Osteocyte (in vitro differentiated cells): Measurements from ENCODE around the gene SRPRA. TPM values are rescaled to one million over a fixed set of nuclear protein-coding genes. Genes with fewer than 3 reads are reported as not detected.

Source experiments
- DNase-seq: peaks from one replicate; pipeline ENCODE4 v3.0.0; 2021; ENCODE audit warnings: mixed read lengths; ENCODE audit not compliant: unreplicated experiment; ENCODE audit errors: extremely low spot score
- H3K27ac Mint-ChIP-seq: one replicate; pipeline ENCODE4 v1.8.0; 2021; ENCODE audit warnings: mild to moderate bottlenecking, mixed read lengths; ENCODE audit not compliant: unreplicated experiment
- H3K27me3 Mint-ChIP-seq: one replicate; pipeline ENCODE4 v1.8.0; 2021; ENCODE audit warnings: mixed read lengths; ENCODE audit not compliant: unreplicated experiment
- H3K36me3 Mint-ChIP-seq: one replicate; pipeline ENCODE4 v1.8.0; 2021; ENCODE audit warnings: mixed read lengths; ENCODE audit not compliant: unreplicated experiment
- H3K4me1 Mint-ChIP-seq: one replicate; pipeline ENCODE4 v1.8.0; 2021; ENCODE audit warnings: mixed read lengths; ENCODE audit not compliant: unreplicated experiment
- H3K4me3 Mint-ChIP-seq: one replicate; pipeline ENCODE4 v1.8.0; 2021; ENCODE audit warnings: mild to moderate bottlenecking, moderate library complexity, mixed read lengths; ENCODE audit not compliant: unreplicated experiment
- H3K9me3 Mint-ChIP-seq: one replicate; pipeline ENCODE4 v1.8.0; 2021; ENCODE audit warnings: mixed read lengths; ENCODE audit not compliant: unreplicated experiment
- total RNA-seq: library from RNA; stranded (reverse); gene quantifications from 2 replicates; pipeline ENCODE4 v1.2.1, GENCODE V29; 2021
- TF ChIP-seq, protein P1 (sequence below): fragments of 200-600 bp; sonication (generic); IDR thresholded peaks from 2 replicates; pipeline ENCODE4 v1.5.0; 2021; ENCODE audit warnings: antibody characterized with exemption, mild to moderate bottlenecking, moderate library complexity

The SRPRA gene
- total RNA-seq, 1 donor from 2014 or later: 106 TPM

GRCh38 chr11:126282736-126283591 lies 14.3 kb upstream of the SRPRA start, which contains the start of gene TIRAP:
Gene TIRAP, plus strand, starts transcription at chr11:126283093. Its CDS starts 7,802 bp downstream, at chr11:126290895.
- peaks cover 30% of the 10 kb centered on the region for H3K4me1 Mint-ChIP-seq
- H3K27ac Mint-ChIP-seq: peak within 1 kb of the TSS; percentile 96
- peak; percentile 86 for DNase-seq
- no peaks in the 10 kb centered on the region for H3K9me3 Mint-ChIP-seq
- peaks cover 3% of the 10 kb centered on the region for H3K36me3 Mint-ChIP-seq
- TF ChIP-seq, protein P1, sequence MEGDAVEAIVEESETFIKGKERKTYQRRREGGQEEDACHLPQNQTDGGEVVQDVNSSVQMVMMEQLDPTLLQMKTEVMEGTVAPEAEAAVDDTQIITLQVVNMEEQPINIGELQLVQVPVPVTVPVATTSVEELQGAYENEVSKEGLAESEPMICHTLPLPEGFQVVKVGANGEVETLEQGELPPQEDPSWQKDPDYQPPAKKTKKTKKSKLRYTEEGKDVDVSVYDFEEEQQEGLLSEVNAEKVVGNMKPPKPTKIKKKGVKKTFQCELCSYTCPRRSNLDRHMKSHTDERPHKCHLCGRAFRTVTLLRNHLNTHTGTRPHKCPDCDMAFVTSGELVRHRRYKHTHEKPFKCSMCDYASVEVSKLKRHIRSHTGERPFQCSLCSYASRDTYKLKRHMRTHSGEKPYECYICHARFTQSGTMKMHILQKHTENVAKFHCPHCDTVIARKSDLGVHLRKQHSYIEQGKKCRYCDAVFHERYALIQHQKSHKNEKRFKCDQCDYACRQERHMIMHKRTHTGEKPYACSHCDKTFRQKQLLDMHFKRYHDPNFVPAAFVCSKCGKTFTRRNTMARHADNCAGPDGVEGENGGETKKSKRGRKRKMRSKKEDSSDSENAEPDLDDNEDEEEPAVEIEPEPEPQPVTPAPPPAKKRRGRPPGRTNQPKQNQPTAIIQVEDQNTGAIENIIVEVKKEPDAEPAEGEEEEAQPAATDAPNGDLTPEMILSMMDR: peak; percentile 18
- peak within 1 kb of the TSS; percentile 95 for H3K4me3 Mint-ChIP-seq
- H3K27me3 Mint-ChIP-seq: no peaks in the 10 kb centered on the region

- Mint-ChIP-seq H3K4me1 (peaks cover 30% of the 10 kb centered on the region), H3K36me3 (peaks cover 6% of the 10 kb centered on the region), H3K4me3 (peak overlapping the region; percentile 83), H3K27ac (peak overlapping the region; percentile 92), H3K9me3 (no peaks in the 10 kb centered on the region), H3K27me3 (no peaks in the 10 kb centered on the region)
- TF ChIP-seq, protein P1: no peak
- no peak for DNase-seq
Measured at GRCh38 chr11:126282361-126282735, 13.7 kb upstream of the SRPRA start.

- Mint-ChIP-seq H3K36me3 (peaks cover 6% of the 10 kb centered on the region), H3K27me3 (no peaks in the 10 kb centered on the region), H3K4me3 (peak overlapping the region; percentile 83), H3K4me1 (peaks cover 30% of the 10 kb centered on the region), H3K9me3 (no peaks in the 10 kb centered on the region), H3K27ac (peak overlapping the region; percentile 92)
- TF ChIP-seq, protein P1: no peak
- DNase-seq: no peak
Measured at GRCh38 chr11:126281666-126282175, 13.0 kb upstream of the SRPRA start.

DNA sequence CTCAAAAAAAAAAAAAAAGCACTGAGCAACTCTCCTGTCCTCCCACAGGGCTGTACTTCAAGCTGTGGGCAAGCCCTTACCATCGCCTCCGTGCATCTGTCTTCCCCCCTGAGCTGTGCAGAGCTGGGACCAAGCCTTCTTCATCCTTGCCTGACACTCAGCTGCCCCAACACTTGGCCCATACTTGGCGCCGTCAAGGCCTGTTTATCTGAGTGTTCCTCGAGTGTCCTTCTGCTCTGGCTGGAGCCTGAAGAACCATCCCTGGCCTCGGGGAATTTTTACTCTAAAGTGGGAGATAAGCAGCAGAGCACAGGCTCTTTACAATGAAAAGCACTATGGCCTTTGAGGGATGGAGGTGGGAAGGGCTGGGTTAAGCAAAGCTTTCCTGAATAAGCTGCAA lies 12.6 kb upstream of the SRPRA start:
- Mint-ChIP-seq H3K9me3 (no peaks in the 10 kb centered on the region), H3K27ac (peak overlapping the region; percentile 50), H3K36me3 (peaks cover 6% of the 10 kb centered on the region), H3K4me3 (peak overlapping the region; percentile 11), H3K27me3 (no peaks in the 10 kb centered on the region), H3K4me1 (peaks cover 30% of the 10 kb centered on the region)
- TF ChIP-seq, protein P1: no peak
- no peak for DNase-seq

DNA sequence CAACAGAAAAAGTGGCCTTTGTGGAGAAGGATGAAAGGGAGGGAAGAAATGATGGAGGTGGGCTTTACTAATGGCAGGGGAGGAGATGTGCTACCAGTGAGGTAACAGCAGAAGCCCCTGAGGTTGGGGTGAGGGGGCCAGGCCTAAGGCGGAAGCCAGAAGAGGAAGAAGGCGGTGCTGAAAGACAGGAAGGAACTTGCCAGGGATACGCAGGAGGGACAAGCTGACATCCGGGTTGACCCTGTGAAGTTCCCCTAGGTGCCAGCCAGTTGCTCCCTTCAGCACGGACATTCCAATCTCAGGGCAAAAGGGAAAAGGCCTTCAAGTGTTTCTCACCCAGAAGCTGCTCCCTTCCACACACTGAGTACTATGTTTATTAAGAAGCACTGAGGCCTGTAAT lies 11.9 kb upstream of the SRPRA start:
- Mint-ChIP-seq H3K36me3 (peaks cover 11% of the 10 kb centered on the region), H3K9me3 (no peaks in the 10 kb centered on the region), H3K4me1 (peaks cover 30% of the 10 kb centered on the region), H3K27me3 (no peaks in the 10 kb centered on the region), H3K27ac (no peak overlapping the region), H3K4me3 (no peak overlapping the region)
- TF ChIP-seq, protein P1: no peak
- DNase-seq: no peak
